Activated CD4-positive, alpha-beta T cell treated with anti-CD3 and anti-CD28 coated beads, Interleukin-10, Interleukin-2, amounts not matched to agents 100 ng/mL and 50 ng/mL, durations not matched to agents 16 hours and 8 hours (primary cell): ENCODE measurements around the gene PSMB8.
A peak's percentile ranks its signal among the peaks of the same experiment; 100 is the strongest.

ENCODE experiments used
- DNase-seq: peaks from one replicate; pipeline ENCODE4 v3.0.0-alpha.2; 2020

PSMB8 gene

DNA sequence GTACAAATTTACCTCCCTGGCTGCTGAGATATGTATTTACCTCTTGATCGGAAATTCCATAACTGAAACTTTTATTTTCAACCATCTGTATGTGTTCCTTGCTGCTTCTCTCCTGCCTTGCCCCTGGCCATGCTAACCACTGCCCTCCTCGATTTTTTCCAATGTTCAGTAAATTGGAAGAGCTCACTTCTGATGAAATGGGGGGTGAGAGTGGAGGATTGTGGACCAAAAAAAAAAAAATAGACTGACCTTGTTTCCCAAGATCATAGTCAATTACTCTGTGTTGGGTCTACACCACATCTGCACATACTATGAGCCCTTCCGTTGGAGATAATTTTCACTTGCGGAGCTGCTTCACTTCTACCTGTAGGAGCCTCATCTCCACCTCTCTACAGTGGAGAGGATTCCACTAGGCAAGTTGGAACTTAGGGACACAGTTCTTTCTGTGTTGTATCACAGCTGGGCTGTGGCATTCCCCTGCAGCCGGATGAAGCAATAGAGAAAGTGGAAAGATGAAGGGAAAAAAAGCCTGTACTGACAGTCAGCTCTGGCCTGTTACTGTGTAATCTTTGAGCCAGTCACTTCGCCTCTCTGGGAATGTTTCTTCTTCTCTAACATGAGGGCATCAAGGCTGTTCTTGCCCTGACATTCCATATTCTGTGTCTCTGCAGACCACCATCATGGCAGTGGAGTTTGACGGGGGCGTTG, 11.8 kb upstream of the PSMB8 start:
- no peak for DNase-seq

DNA sequence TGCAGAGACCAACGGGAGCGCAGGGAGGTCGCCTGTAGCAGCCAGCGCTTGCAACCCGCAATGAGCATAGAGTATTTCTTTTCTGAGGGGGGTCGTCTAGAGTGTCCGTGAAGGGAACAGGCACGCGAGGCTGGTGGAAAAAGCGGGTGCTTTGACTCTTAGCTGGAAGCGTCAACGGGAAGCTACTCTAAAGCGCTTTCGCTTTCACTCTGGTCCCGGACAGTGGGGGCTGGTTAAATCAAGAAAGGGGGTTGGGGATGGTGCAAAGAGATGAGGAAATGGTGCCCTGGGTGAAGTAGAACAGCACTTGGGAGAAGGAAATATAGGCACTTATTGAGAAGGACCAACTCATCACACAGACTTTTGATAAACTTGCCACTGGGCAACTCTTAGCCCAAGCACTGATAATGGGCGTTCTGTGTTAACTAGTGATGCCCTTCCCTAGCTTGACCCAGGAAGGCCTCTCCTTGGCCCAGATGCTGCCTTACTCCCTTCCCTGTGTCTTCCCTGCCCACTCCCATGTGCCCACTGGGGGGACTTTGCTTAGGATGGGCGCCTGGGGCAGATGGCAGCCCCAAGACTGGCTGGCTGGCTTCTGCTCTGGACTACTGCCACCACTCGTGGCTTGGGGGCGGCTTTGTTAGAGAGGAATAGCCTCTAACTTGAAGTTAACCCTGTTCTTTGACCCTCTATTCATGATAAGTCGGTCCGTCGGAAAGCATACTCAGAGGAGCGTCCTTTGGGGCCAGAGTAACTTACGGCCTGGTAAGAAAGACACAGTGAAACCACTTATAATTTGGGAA, 10.7 kb upstream of the PSMB8 start:
- peak; percentile 70 for DNase-seq

DNA sequence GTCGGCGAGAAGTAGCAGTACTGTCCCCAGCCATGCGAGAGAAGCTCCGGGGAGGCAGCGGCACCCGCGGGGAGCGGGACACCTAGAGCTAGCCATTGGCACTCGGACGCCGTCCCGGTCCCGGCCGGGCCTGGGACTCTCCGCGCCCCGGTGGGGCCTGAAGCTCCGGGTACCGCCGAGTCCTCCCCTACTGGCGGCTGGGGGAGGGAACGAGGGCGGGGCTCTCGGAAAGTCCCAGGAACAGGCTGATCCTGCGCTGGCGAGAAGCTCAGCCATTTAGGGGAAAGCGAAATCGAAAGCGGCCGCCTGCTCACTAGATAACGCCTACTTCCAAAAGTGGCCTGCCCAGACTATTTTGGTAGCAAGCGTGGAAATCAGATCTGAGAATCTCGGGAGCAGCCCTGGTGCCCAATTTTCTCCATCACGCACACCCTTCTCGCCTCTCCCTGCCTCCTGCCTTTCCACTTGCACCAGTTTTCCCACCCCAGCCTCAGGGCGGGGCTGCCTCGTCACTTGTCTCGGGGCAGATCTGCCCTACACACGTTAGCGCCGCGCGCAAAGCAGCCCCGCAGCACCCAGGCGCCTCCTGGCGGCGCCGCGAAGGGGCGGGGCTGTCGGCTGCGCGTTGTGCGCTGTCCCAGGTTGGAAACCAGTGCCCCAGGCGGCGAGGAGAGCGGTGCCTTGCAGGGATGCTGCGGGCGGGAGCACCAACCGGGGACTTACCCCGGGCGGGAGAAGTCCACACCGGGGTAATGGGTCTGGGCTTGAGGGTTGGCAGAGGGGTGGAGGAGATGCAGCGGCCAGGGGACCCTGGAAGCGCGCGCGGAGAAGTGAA, 9.9 kb upstream of the PSMB8 start, which contains the start of the genes PSMB9 and TAP1:
PSMB9 (plus strand) TSS at position 652 of the 835 bp plus-strand sequence; CDS start at position 690, 38 bp downstream.
TAP1 (minus strand) TSS at position 164 of the 835 bp plus-strand sequence; CDS start at position 96, 68 bp downstream.
- peak; percentile 96 for DNase-seq

DNA sequence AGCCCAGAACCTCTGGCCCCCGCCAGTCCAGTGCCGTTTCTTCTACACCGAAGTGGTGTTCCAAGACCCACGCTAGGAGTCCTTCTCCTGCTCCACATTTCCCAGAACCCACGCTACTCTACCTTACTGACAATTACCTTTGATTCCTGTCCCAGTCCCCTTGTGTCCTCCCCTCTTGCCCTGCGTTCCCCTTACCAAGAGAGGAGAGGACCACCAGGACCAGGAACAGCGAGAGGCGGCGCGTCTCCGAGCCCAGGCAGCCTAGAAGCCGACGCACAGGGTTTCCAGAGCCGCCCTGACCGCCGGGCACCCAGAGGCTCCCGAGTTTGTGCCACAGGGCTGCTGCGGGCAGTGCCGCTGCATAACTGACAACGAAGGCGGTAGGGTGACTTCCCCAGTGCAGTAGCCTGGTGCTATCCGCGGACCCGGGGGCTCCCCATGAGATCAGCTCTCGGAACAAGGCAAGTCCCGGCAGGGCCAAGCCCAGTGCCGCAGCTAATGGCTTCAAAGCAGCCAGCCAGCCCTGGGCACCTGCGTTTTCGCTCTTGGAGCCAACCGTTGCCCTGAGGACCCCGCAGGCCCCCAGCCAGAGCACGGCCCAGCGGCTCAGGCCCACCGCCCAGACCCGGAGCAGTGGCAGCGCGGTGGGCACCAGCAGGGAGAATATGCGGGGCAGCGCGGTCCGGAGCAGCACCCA, 9.1 kb upstream of the PSMB8 start:
- peak; percentile 58 for DNase-seq

DNA sequence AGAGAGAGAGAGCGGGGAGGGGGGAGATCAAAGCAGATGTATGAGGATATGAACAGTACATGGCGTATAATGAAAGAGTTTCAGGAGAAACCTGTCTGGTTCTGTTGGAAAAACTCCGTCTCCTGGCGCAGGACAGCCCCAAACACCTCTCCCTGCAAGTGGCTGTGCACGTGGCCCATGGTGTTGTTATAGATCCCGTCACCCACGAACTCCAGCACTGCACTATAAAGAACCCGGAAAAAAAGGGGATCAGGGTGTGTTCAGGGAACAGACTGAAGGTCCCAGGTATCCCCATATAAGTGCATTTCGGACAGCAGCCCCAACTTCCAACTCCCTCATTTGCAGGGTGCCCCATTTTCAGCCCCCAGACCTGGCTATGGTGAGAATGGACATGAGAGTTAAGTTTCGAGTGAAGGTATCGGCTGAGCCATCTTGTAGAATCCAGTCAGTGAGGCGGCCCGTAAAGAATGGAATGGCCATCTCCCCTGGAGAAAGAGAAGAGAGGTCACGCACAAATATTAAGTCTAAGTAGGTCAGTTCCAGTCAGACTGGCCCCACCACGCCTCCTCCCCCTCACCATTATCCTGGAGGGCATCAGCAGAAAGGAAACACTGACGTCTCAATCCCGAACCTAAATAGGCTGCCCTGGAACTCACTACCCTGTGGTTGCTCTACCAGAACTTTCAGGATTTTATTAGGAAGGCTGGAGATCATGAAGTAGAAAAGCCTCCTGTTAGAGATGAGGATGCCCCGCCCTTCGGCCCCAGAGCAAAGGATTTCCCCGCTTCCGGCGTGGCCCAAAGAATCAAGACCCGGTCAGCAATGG, 8.4 kb upstream of the PSMB8 start:
- peak; percentile 56 for DNase-seq

DNA sequence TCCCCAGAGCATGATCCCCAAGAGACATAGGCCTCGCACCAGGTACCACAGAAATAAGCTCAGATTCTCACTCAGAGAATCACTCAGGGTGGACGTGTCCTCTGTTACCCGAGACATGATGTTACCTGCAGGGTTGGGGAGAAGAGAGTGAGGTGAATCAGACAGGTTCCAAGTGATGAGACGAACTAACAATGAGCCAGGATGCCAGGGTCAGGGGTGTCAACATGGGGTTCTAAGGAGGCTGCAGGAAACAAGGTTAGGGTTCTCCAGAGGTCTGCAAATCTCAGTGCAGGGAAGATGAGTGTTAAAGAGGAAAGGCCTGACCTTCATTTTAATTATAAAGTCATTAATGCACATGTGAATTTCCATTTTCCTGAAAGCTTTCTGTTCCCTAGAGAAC, 7.2 kb upstream of the PSMB8 start:
- DNase-seq, result no peak

DNA sequence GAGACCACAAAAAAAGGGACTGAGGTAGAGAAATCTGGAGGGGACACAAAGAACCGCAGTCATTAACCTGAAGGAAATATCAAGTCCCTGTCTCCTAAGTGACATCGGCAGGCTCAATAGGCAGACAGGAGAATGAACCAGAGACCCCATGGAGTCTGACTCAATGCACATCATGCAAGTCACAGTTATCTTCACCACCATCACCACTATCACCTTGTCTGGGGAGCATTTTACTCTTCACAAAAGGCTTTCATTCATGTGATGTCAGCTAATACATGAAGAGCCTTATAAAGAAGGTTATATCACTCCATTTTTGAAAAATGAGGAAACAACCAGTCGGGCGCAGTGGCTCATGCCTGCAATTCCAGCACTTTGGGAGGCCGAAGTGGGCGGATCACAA, 5.3 kb upstream of the PSMB8 start:
- DNase-seq, result no peak

DNA sequence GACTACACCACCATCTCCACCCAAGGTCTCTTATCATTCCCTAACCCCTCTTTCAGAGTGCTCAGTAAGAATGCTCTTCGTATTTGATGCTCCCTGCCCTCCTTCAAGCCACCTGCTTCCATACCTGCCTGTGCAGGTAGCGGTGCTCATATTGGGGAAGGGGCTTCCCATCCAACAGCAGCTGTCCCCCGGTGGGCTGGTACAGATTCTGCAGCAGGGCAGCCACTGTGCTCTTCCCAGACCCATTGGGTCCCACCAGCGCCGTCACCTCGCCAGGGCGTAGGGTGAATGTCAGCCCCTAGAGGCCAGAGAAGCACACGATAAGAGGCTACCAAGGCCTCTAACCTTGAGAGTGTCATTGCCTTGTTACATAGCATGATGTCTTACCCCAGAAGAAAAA, 3.9 kb upstream of the PSMB8 start:
- no peak for DNase-seq

DNA sequence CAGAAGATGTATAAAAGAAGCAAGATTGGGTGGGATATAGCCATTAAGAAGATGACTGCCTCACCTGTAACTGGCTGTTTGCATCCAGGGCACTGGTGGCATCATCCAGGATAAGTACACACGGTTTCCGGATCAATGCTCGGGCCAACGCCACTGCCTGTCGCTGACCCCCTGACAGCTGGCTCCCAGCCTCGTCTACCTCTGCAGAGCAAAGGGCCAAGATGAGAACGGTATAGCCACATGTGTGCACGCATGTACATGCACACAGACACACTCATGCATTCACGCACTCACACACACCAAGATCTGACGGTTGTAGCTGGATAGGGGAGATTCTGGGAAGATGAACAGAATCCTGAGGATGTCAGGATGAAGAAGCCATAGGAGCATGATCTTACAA, 3.2 kb upstream of the PSMB8 start:
- no peak for DNase-seq

DNA sequence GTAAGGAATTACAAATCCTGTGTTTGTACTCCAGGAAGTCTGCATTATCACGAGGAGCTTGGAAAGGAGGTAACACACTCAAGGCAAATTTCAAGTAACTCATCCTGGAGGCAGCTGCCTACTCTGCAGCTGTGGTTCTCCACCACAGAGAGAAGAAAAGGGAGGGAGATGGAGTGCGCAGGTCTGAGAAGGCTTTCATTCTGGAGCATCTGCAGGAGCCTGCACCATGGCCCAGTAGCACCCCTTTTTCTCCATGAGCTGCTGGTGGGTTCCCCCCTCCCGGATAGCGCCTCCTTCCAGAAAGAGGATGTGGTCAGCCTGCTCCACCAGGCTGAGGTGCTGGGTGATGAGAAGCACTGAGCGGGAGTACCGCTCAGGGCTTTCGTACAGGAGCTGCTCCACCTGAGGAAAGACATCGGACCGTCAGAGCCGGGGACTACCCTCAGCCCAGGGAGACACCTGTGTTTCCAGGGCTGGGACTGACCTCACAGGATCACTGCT, 1.6 kb upstream of the PSMB8 start:
- DNase-seq, result peak; percentile 78

DNA sequence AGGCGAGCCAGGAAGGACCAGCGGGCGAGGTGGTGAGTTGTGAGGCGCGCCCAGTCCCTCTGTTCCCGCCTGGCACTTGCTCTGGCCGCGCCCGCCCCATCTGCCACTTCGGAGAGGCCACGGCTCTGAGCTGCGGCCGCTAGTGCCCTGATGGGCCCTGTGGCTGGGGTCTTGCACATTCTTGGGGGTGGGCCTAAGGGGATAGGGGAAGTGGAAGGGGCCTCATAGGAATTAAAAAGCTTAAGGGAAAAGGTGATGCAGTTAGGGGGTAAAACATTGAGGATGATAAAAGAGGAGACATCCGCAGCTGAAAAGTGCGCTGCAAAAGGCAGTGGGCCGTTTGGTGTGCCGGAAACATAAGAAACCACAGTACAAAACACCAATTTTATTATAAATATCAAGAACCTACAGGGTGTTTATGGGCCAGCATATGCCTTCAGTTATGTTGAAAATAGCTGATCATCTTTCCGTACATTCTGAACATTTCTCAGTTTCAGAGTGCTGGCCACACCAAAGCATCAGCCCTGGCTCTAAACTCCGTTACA, 1.1 kb upstream of the PSMB8 start:
- DNase-seq, result no peak

DNA sequence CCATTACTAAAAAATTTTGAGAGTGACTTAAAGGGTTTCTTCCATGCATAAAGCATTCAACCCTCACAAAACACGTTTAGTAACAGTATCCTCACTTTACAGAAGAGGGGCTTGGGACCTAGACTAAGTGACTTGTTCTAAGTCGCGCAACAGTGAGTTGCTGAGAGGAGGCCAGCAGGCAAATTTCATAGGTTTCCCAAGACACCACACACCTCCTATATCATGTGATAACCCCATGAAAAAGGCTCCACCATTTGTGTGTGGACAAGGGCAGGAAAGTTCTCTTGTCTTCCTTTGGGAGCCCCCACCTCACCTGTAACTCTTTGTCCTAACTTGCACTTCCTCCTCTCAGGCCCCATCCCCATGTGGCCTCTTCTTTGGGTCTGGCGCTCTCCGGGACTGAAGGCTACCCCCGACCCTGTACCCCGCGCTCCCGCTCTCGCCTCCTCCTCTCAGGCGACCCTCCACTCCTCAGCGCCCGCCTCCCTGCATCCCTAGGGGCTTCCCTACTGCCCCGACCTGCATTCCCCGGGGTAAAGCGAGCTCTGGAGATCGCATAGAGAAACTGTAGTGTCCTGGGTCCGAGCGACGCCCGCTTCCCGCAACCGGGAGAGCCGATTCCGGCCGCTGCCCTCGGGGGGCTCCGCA, 392 bp downstream of the PSMB8 start:
- DNase-seq, result peak; percentile 26

DNA sequence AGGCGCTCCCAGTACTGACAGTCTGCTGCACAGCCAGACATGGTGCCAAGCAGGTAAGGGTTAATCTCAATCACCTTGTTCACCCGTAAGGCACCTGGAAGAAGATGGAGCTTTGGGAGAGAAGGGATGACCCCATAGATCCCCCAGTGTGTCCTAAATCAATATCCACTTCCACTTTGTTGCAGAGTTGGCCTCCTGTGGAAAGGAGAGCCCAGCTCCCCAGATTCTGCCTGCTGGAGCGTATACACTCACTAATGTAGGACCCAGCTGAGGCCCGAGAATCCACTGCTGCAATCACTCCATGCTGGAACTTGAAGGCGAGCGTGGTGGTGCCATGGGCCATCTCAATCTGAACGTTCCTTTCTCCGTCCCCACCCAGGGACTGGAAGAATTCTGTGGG, 1.2 kb downstream of the PSMB8 start:
- peak; percentile 28 for DNase-seq

DNA sequence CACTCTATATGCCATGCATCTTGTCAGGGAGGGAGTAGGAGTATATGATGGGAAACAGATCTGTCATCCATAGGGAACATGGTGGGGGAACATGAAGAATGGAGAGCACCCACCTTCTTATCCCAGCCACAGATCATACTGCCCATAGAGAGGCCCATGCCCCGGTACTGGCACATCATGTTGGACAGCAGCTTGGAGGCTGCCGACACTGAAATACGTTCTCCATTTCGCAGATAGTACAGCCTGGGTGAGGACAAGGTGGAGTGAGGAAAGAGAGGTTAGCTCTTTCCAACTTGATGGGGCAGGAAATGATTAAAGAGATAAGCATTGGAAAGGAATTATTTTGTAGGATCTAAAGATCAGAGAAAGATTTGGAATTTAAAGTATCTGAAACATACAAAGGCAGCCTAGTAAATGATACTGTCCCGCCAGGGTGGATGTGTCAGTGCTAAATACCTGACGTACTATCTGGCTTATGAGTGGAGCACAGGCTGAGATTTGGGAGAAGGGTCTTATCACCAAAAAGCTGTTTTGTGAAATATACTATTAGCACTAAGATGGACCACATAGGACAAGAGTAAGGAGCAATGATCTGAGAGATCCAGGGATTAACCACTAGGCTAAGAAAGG, 1.7 kb downstream of the PSMB8 start:
- DNase-seq, result no peak

DNA sequence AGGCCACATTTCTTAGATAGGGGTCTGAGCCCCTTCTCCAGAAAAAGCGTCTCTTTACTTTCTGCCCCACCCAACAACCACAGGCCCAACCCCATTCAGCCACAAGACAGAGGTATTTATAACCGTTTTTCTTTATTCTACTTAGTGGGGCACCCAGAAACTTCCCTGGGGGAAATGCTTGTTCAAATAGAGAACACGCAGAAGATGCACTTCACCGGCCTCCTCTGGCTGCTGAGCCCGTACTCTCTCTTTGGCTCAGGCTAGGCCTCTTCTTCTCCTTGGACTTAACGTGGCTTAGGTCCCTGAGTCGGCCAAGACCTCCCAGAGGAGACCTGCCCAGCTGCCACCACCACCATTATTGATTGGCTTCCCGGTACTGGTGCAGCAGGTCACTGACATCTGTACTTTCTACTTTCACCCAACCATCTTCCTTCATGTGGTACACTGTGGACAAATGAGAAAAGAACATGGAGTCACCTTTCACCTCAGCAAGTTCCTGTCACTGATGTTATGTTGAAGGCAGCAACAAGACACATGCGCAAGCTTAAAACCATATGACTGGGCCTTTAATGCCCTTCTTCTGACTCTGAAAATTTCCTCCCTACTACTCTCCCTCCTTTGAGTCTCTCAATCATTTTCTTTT, 3.1 kb downstream of the PSMB8 start:
- DNase-seq, result peak; percentile 89

DNA sequence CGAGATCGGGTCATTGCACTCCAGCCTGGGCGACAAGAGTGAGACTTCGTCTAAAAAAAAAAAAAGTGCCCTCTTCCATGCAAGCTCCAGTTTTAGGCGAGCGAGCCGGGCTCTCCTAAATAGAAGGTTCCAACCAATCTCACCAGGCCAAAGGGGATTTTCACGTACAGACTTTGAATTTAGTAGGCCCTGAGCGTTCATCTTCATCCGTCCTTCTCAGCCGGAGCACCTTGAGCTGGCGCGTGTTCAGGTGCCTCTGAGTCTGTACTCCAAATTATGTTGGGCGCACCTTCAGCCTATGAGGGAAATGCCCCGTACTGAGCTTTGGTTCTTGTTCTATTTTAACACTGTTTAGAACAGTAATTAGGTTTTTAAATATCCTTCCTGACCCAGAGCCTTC, 4.5 kb downstream of the PSMB8 start:
- no peak for DNase-seq

DNA sequence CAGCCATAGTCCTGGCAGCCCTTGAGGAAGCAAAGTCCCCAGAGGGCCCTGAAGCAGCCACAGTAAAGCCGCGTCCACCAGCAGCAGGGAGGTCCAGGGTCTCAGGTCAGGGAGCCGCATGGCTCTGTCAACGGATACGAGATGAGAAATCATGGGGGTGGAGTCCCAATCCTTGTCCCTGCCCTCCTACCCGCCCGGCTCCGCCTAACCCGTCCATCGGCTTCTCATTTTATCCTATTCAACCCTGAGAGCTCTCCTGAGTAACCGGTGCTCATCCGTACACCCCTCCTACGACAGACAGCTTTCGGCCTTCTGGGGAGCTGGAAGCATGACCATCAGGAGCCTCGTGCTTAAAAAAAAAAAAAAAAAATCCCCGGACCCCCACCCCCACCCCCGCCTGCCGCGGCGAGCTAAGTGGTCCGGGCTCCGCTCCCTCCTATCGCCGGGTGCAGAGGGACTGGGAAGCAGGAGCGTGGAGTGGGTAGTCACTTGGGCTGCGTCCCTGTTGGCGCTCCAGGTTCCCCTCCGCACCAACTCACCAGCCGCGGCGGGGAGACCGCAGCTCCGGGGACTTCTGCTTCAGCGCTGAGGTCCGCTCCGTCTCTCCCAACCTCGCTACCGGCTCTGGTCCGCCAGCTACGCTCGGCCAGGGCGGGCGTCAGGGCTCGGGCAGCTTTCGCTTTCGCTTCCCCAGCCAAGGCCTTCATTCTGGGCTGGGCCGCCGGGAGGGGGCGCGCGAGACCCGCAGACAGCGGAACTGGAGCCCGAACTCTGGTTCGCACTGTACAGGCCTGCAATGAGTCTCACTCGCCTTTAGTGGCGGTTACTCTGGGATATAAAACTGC, 5.5 kb downstream of the PSMB8 start, which contains the start of gene TAP2:
TAP2 (minus strand) TSS at position 626 of the 845 bp plus-strand sequence; CDS start at position 120, 506 bp downstream.
- peak; percentile 98 for DNase-seq

DNA sequence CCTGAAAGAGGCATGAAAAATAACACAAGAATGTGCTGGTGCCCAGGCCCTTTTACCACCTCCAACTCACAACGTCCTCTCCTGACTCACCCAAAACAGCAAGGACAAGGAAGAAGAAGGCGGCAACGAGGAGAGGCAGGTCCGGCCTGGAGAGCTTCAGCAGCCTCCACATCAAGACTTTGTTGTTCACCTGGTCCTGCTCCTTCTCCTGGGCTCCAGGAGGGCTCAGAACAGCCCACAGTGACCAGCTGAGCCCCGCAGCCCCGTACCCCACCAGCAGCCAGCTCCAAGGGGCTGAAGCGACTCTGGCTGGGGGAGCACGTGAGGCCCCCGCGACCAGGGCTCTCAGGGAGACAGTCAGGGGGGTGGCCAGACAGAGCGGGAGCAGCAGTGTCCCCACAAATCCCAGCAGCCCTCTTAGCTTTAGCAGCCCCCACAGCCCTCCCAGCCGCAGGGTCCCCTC, 6.2 kb downstream of the PSMB8 start:
- no peak for DNase-seq
